Measurements from ENCODE around the gene MIEF1.

DNA sequence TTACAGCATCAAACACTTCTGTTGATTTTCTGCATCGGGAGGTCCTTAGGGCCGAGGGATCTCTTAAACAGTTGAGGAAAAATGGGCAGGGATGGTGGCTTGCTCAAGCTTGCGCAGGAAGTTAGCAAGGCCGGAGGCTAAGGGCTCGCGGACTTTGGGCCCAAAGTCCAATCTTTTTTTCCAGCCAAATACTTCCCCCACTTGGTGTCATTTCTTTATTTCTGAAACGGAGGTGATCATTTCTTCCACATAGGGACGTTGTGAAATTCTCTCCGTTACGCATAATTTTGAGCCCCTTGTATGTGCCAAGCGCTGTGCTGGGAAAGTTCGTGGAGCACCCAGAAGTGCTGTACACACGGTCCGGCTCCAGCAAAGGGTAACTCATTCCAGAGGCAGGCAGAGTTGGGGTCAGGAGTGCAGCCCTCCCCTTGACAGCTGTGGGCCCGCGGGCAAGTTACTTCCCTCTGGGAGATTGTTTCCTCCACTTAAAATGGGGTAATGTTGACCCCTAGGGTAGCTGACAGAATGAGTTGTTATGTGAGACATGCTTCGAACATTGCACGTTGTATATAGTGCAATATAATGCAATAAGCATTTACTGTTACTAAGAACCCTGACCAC, 809 bp downstream of the MIEF1 start:
- TF ChIP-seq, protein P1, sequence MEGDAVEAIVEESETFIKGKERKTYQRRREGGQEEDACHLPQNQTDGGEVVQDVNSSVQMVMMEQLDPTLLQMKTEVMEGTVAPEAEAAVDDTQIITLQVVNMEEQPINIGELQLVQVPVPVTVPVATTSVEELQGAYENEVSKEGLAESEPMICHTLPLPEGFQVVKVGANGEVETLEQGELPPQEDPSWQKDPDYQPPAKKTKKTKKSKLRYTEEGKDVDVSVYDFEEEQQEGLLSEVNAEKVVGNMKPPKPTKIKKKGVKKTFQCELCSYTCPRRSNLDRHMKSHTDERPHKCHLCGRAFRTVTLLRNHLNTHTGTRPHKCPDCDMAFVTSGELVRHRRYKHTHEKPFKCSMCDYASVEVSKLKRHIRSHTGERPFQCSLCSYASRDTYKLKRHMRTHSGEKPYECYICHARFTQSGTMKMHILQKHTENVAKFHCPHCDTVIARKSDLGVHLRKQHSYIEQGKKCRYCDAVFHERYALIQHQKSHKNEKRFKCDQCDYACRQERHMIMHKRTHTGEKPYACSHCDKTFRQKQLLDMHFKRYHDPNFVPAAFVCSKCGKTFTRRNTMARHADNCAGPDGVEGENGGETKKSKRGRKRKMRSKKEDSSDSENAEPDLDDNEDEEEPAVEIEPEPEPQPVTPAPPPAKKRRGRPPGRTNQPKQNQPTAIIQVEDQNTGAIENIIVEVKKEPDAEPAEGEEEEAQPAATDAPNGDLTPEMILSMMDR (IDR thresholded peaks at IDR 0.05) = no peak
- no peak for TF ChIP-seq EP300 (IDR thresholded peaks at IDR 0.05)

All from esophagus muscularis mucosa (tissue), 3 donors.